GM12892 (cell line): Measurements from ENCODE around the gene C11orf21.

ENCODE experiments used
- POLR2A ChIP-seq: IDR thresholded peaks from 2 replicates; pipeline ENCODE4 v1.6.1; 2011; ENCODE audit warnings: low read depth, low read length, control low read depth
- POLR2AphosphoS5 ChIP-seq: IDR thresholded peaks from 2 replicates; pipeline ENCODE4 v1.6.1; 2011; ENCODE audit warnings: low read depth, low read length, control low read depth

DNA sequence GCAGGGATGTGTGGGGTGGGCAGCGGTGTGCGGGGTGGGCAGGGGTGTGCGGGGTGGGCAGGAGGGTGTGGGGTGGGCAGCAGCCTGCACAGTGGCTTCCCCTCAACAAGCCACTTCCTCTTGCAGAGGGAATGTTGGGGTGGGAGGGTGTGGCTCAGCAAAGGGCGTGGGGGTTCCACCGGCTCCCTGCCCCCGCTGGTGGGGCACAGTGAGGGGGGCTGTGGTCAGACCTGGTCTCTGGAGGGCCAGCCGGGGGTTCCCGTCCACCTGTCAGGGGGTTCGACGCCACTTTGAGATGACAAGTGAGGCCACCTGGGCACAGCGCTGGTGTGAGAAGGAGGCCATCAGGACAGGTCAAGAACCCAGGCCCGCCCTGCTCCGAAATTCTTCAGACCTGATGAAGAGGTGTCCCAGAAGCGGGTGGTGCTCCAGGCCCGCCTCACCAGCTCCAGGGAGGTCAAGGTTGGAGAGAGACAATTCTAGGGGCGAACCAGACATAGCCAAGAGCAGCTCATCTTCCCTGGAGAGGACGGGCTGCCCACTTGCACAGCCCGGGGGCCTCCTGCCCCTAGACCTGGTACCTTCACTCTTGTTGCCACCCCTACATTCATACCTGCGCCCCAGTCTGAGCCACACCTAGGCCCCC is 1.3 kb downstream of the C11orf21 start:
- TF ChIP-seq POLR2AphosphoS5 (no peak), POLR2A (no peak)
